ENCODE measurements around the gene CELSR1. TPM values are rescaled to one million over a fixed set of nuclear protein-coding genes. Genes with fewer than 3 reads are reported as not detected.

Gene CELSR1
- polyA plus RNA-seq, 4 donors: 23.7 to 30.9 (median 27.5) TPM

- DNase-seq (ENCODE audit: low read depth in 4 of 4, low spot score in 3 of 4): no peak
These were observed 179.5 kb downstream of the CELSR1 start for GRCh38 chr22:46357711-46358520.

- DNase-seq (ENCODE audit: low read depth in 4 of 4, low spot score in 3 of 4): no peak
These were observed 180.6 kb downstream of the CELSR1 start for GRCh38 chr22:46356496-46357480.

GRCh38 chr22:46355996-46356471, 181.4 kb downstream of the CELSR1 start:
- DNase-seq (ENCODE audit: low read depth in 4 of 4, low spot score in 3 of 4): no peak

- no peak for DNase-seq (ENCODE audit: low read depth in 4 of 4, low spot score in 3 of 4)
These were observed 181.9 kb downstream of the CELSR1 start for GRCh38 chr22:46355369-46355995.

GRCh38 chr22:46354993-46355305, 182.5 kb downstream of the CELSR1 start:
- no peak for DNase-seq (ENCODE audit: low read depth in 4 of 4, low spot score in 3 of 4)

- no peak for DNase-seq (ENCODE audit: low read depth in 4 of 4, low spot score in 3 of 4)
These were observed 183.0 kb downstream of the CELSR1 start for GRCh38 chr22:46354176-46354992.

- no peak for DNase-seq (ENCODE audit: low read depth in 4 of 4, low spot score in 3 of 4)
These were observed 183.8 kb downstream of the CELSR1 start for GRCh38 chr22:46353483-46354105.

- no peak for DNase-seq (ENCODE audit: low read depth in 4 of 4, low spot score in 3 of 4)
These were observed 184.6 kb downstream of the CELSR1 start for GRCh38 chr22:46352691-46353386.

- no peak for DNase-seq (ENCODE audit: low read depth in 4 of 4, low spot score in 3 of 4)
These were observed 185.1 kb downstream of the CELSR1 start for GRCh38 chr22:46352276-46352675.

- DNase-seq (ENCODE audit: low read depth in 4 of 4, low spot score in 3 of 4): no peak
These were observed 185.7 kb downstream of the CELSR1 start for GRCh38 chr22:46351767-46352166.

GRCh38 chr22:46351131-46351735, 186.2 kb downstream of the CELSR1 start:
- no peak for DNase-seq (ENCODE audit: low read depth in 4 of 4, low spot score in 3 of 4)

GRCh38 chr22:46350646-46351045, 186.8 kb downstream of the CELSR1 start:
- no peak for DNase-seq (ENCODE audit: low read depth in 4 of 4, low spot score in 3 of 4)

GRCh38 chr22:46350121-46350520, 187.3 kb downstream of the CELSR1 start:
- no peak for DNase-seq (ENCODE audit: low read depth in 4 of 4, low spot score in 3 of 4)

- DNase-seq (ENCODE audit: low read depth in 4 of 4, low spot score in 3 of 4): no peak
These were observed 187.7 kb downstream of the CELSR1 start for GRCh38 chr22:46349681-46350080.

GRCh38 chr22:46349238-46349637, 188.2 kb downstream of the CELSR1 start:
- DNase-seq (ENCODE audit: low read depth in 4 of 4, low spot score in 3 of 4): no peak

- no peak for DNase-seq (ENCODE audit: low read depth in 4 of 4, low spot score in 3 of 4)
These were observed 189.2 kb downstream of the CELSR1 start for GRCh38 chr22:46348099-46348695.

- no peak for DNase-seq (ENCODE audit: low read depth in 4 of 4, low spot score in 3 of 4)
These were observed 189.8 kb downstream of the CELSR1 start for GRCh38 chr22:46347646-46348045.

- no peak for DNase-seq (ENCODE audit: low read depth in 4 of 4, low spot score in 3 of 4)
These were observed 190.6 kb downstream of the CELSR1 start for GRCh38 chr22:46346680-46347405.
